Left ventricle myocardium inferior (tissue), 1 donor: ENCODE data around the gene PAOX. TPM values are rescaled to one million over a fixed set of nuclear protein-coding genes. Genes with fewer than 3 reads are reported as not detected.

Experiments used
- DNase-seq: peaks from one replicate; pipeline ENCODE4 v3.0.0-alpha.2; 2020
- H3K27ac ChIP-seq: fragments of 200-600 bp; replicated peaks from 2 replicates; pipeline ENCODE4 v1.8.0; 2021
- H3K27me3 ChIP-seq: fragments of 200-600 bp; 2 replicates; pipeline ENCODE4 v1.8.0; 2021; ENCODE audit warnings: low read depth
- H3K36me3 ChIP-seq: fragments of 200-600 bp; 2 replicates; pipeline ENCODE4 v1.8.0; 2021
- H3K4me1 ChIP-seq: fragments of 200-600 bp; 2 replicates; pipeline ENCODE4 v1.8.0; 2021
- H3K4me3 ChIP-seq: fragments of 200-600 bp; 2 replicates; pipeline ENCODE4 v1.8.0; 2021; ENCODE audit warnings: mild to moderate bottlenecking, moderate library complexity
- H3K9me3 ChIP-seq: fragments of 200-600 bp; replicated peaks from 2 replicates; pipeline ENCODE4 v1.8.0; 2021
- intact Hi-C: fragments of 100-400 bp; cut with micrococcal nuclease; formaldehyde crosslinking; loops from one replicate; pipeline ENCODE4 v1.11.0; 2022
- total RNA-seq: library from RNA; stranded (reverse); fragmentation: NEBNext Ultra II Directional; extraction: Animal tissue kit (Norgen Biotek cat#: 25700); gene quantifications from one replicate; pipeline ENCODE4 v1.2.1, GENCODE V29; 2021
- TF ChIP-seq, protein P1 (sequence below): fragments of 200-600 bp; IDR thresholded peaks from 2 replicates; pipeline ENCODE4 v1.8.0; 2021; ENCODE audit warnings: antibody characterized with exemption, mild to moderate bottlenecking, borderline replicate concordance
- donor health status: DM: no; HTN: yes; CAD: no; lungs with severe emphysema.

PAOX gene
- total RNA-seq, 1 donor from 2014 or later: 2.9 TPM

GRCh38 chr10:133396035-133396624 is 17.1 kb downstream of the PAOX start:
- intact Hi-C loops: no loop called here
- H3K4me3 ChIP-seq: no peak overlapping the region
- no peaks in the 10 kb centered on the region for H3K9me3 ChIP-seq
- peaks cover 28% of the 10 kb centered on the region for H3K4me1 ChIP-seq
- H3K27me3 ChIP-seq: no peaks in the 10 kb centered on the region
- no peak for DNase-seq
- H3K36me3 ChIP-seq: peaks cover 55% of the 10 kb centered on the region
- TF ChIP-seq, protein P1, sequence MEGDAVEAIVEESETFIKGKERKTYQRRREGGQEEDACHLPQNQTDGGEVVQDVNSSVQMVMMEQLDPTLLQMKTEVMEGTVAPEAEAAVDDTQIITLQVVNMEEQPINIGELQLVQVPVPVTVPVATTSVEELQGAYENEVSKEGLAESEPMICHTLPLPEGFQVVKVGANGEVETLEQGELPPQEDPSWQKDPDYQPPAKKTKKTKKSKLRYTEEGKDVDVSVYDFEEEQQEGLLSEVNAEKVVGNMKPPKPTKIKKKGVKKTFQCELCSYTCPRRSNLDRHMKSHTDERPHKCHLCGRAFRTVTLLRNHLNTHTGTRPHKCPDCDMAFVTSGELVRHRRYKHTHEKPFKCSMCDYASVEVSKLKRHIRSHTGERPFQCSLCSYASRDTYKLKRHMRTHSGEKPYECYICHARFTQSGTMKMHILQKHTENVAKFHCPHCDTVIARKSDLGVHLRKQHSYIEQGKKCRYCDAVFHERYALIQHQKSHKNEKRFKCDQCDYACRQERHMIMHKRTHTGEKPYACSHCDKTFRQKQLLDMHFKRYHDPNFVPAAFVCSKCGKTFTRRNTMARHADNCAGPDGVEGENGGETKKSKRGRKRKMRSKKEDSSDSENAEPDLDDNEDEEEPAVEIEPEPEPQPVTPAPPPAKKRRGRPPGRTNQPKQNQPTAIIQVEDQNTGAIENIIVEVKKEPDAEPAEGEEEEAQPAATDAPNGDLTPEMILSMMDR: no peak
- no peak overlapping the region for H3K27ac ChIP-seq

DNA sequence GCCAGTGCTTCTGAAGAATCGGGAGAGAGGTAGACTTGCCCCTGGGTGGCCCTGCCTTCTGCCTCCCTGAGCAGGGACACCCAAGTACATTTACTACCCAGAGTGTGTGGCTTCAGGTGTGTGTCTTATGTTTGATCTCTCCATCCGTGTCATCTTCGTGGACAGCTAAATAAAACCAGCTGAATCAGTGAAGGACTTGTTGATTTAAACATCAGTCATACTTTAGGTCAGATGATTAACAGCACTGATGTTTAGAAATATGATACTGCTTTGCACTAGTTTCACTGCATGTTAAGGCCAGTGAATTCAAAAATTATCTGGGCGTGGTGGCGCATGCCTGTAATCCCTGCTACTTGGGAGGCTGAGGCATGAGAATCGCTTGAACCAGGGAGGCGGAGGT is 18.9 kb downstream of the PAOX start:
- Histone ChIP-seq H3K36me3 (peaks cover 72% of the 10 kb centered on the region), H3K27me3 (no peaks in the 10 kb centered on the region), H3K4me1 (peaks cover 28% of the 10 kb centered on the region), H3K27ac (no peak overlapping the region), H3K9me3 (no peaks in the 10 kb centered on the region), H3K4me3 (no peak overlapping the region)
- intact Hi-C loops: no loop called here
- no peak for DNase-seq
- TF ChIP-seq, protein P1: no peak

DNA sequence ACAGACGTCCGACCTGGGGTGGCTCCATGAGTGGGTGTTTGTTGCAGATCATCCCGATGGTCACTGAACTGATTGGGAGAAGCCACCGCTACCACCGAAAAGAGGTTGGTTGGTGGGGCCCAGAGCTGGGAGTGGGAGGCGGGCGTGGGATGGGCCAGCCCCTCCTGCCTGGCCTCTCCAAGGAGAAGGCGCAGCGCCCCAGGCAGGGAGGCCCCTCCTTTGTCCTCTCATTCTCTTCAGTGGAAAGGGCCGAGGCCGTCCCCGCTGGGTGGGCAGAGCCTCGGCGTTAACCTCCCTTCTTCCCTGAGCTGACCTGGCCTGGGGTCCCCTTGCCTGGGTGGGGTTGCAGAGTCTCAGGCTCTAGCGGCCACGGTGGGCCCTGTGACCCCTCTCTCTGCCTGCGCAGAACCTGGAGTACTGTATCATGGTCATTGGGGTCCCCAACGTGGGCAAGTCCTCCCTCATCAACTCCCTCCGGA is 20.1 kb downstream of the PAOX start:
- Histone ChIP-seq H3K4me3 (no peak overlapping the region), H3K4me1 (peaks cover 22% of the 10 kb centered on the region), H3K9me3 (no peaks in the 10 kb centered on the region), H3K27me3 (no peaks in the 10 kb centered on the region), H3K27ac (no peak overlapping the region), H3K36me3 (peaks cover 81% of the 10 kb centered on the region)
- intact Hi-C loops: no loop called here
- TF ChIP-seq, protein P1: no peak
- no peak for DNase-seq

DNA sequence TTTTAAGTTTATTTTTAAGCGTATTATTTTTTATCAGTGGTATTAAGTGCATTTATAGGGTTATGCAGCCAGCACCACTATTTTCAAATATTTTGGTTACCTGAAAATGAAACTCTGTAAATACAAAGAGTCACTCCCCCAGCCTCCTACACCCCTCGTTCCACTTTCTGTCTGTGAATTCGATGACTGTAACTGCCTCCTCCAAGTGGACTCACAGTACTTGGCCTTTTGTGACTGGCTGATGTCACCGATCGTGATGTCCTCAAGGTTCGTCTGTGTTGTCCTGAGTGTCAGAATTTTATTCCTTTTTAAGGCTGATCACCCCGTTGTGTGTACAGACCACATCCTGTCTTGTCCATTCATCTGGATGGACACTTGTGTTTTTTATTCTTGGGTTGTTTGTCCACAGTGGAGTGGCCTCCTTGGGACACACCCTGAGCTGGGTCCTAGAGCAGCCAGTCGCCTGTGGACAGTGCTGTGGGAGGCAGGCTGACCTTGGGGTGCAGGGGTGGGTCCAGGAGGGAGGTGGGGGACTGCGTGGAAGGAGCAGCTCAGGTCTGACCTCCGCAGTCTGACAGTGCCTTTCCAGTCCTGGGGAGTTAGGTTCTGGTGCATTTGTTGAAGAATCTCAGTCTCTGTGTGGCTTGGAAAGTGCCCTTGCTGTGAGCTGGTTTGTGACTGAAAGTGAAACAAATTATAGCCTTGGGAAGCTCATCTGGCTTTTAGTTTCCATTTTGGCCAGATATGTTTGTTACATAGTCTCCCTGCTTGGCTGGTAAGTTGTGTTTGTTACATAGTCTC is 21.8 kb downstream of the PAOX start:
- H3K4me1 ChIP-seq: peaks cover 5% of the 10 kb centered on the region
- TF ChIP-seq, protein P1: no peak
- intact Hi-C loops: no loop called here
- no peak for DNase-seq
- H3K9me3 ChIP-seq: no peaks in the 10 kb centered on the region
- H3K4me3 ChIP-seq: no peak overlapping the region
- H3K27ac ChIP-seq: no peak overlapping the region
- H3K36me3 ChIP-seq: peaks cover 93% of the 10 kb centered on the region
- H3K27me3 ChIP-seq: no peaks in the 10 kb centered on the region

DNA sequence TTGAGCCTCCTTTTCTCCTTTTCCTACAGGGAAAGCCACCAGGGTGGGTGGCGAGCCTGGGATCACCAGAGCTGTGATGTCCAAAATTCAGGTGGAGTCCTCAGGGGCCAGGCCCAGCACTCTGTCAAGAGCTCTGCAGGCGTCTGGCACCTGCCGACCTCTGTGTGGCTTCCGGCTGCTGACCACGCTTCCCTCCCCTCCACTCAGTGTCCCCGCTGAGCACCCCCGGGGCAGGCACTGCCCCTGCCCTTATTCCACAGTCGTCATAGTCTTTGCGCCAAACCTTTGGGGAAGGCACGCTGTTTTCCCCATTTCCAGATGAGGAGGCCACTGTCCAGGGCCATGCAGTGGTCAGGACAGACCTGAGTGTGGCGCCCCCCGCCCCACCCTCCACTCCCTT is 22.4 kb downstream of the PAOX start:
- Histone ChIP-seq H3K27ac (no peak overlapping the region), H3K9me3 (no peaks in the 10 kb centered on the region), H3K4me3 (no peak overlapping the region), H3K4me1 (peaks cover 5% of the 10 kb centered on the region), H3K27me3 (no peaks in the 10 kb centered on the region), H3K36me3 (peaks cover 93% of the 10 kb centered on the region)
- TF ChIP-seq, protein P1: no peak
- intact Hi-C loops: no loop called here
- DNase-seq: no peak
